ENCODE results near the gene APOBEC3B. TPM values are rescaled to one million over a fixed set of nuclear protein-coding genes. Genes with fewer than 3 reads are reported as not detected.
"Not testable (repeated sequence)": the region's sequence is repeated elsewhere in the genome, so short reads cannot be mapped to it uniquely, and the experiment has no call there.

The APOBEC3B gene
- total RNA-seq, 4 donors from 2014 or later: 1.7 to 5.1 (median 2.9) TPM; not detected in 1

DNA sequence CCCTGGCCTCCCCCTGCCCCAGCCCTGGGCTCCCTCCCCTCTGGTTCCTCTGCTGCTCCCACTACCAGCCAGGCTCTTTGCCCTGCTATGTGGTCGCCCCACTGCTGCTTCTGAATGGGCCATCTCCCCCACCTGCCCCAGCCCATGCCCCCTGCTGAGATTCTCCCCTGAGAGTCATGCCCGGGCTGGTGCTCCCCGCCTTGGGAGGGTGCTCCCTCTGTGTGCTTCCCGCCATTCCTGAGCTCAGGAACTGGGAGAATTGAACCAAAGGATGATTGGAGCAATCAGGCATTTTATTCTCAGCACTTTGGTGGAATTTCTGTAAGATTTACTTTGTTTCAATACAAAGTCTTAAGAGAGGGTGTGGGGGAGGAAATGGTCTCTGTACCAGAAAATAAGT is 45.6 kb downstream of the APOBEC3B start:
- no peak overlapping the region for H3K27ac ChIP-seq
- no peak for TF ChIP-seq POLR2A (IDR thresholded peaks at IDR 0.05)
- TF ChIP-seq, protein P1, sequence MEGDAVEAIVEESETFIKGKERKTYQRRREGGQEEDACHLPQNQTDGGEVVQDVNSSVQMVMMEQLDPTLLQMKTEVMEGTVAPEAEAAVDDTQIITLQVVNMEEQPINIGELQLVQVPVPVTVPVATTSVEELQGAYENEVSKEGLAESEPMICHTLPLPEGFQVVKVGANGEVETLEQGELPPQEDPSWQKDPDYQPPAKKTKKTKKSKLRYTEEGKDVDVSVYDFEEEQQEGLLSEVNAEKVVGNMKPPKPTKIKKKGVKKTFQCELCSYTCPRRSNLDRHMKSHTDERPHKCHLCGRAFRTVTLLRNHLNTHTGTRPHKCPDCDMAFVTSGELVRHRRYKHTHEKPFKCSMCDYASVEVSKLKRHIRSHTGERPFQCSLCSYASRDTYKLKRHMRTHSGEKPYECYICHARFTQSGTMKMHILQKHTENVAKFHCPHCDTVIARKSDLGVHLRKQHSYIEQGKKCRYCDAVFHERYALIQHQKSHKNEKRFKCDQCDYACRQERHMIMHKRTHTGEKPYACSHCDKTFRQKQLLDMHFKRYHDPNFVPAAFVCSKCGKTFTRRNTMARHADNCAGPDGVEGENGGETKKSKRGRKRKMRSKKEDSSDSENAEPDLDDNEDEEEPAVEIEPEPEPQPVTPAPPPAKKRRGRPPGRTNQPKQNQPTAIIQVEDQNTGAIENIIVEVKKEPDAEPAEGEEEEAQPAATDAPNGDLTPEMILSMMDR (IDR thresholded peaks at IDR 0.05): no peak
- 66 to 77% methylated on average over 4 of the region's 4 CpGs for WGBS, 2 donors
- H3K36me3 ChIP-seq: no peaks in the 10 kb centered on the region
- no peak for DNase-seq
- H3K27me3 ChIP-seq: no peaks in the 10 kb centered on the region
- intact Hi-C loops (cut with DNase I): no loop called here
- H3K4me1 ChIP-seq: no peaks in the 10 kb centered on the region
- H3K9me3 ChIP-seq: no peaks in the 10 kb centered on the region
- no peak overlapping the region for H3K4me3 ChIP-seq (replicated peaks in 1 of 3)

DNA sequence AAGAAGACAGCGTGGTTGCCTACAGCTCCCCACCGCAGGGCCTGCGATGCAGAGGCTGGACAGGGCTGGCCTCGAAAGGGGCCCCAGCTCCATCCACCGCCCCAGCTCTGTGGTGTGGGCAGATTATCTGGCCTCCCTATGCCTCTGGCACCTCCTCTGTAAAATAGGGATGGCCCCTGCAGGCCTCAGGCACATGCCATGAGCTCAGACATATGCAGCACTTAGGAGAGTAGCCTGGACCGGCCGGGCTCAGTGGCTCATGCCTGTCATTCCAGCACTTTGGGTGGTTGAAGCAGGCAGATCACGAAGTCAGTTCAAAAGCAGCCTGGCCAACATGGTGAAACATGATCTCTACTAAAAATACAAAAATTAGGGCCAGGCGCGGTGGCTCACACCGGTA is 46.1 kb downstream of the APOBEC3B start:
- Histone ChIP-seq H3K4me3 (replicated peaks in 1 of 3) (no peak overlapping the region), H3K27me3 (no peaks in the 10 kb centered on the region), H3K4me1 (no peaks in the 10 kb centered on the region), H3K9me3 (no peaks in the 10 kb centered on the region), H3K36me3 (no peaks in the 10 kb centered on the region), H3K27ac (no peak overlapping the region)
- no peak for DNase-seq
- intact Hi-C loops (cut with DNase I): no loop called here
- no peak for TF ChIP-seq POLR2A (IDR thresholded peaks at IDR 0.05)
- TF ChIP-seq, protein P1 (IDR thresholded peaks at IDR 0.05): no peak
- WGBS, 2 donors: 85 to 96% methylated on average over 11 of the region's 11 CpGs

DNA sequence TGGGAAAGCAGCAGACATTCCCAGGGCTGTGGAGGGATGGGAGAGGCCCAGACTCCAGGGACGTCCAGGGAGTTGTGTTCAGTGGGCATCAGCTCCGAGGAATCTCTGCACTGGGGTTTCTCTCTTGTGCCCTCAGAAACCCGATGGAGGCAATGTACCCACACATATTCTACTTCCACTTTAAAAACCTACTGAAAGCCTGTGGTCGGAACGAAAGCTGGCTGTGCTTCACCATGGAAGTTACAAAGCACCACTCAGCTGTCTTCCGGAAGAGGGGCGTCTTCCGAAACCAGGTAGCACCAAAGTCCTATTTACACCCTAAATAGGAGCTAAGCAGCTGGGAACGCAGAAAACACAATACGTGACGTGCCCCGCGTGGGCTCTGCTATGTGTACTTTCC is 47.1 kb downstream of the APOBEC3B start:
- intact Hi-C loops (cut with DNase I): no loop called here
- H3K27ac ChIP-seq: no peak overlapping the region
- TF ChIP-seq, protein P1 (IDR thresholded peaks at IDR 0.05): no peak
- no peak for TF ChIP-seq POLR2A (IDR thresholded peaks at IDR 0.05)
- no peaks in the 10 kb centered on the region for H3K9me3 ChIP-seq
- H3K4me1 ChIP-seq: no peaks in the 10 kb centered on the region
- DNase-seq: no peak
- no peaks in the 10 kb centered on the region for H3K36me3 ChIP-seq
- no peak overlapping the region for H3K4me3 ChIP-seq (replicated peaks in 1 of 3)
- 87 to 93% methylated on average over 13 of the region's 13 CpGs for WGBS, 2 donors
- no peaks in the 10 kb centered on the region for H3K27me3 ChIP-seq

DNA sequence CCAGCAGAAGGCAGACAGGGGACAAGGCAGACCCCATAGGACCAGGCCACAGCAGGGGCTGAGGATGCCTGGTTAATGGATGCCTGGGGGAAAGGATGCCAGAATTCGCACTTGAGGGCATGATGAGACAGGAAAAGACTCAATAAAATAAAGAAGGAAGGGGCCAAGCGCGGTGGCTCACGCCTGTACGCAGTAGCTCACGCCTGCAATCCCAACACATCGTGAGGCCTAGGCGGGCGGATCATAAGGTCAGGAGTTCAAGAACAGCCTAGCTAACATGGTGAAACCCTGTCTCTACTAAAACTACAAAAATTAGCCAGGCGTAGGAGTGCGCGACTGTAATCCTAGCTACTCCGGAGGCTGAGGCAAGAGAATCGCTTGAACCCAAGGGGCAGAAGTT is 48.6 kb downstream of the APOBEC3B start:
- intact Hi-C loops (cut with DNase I): no loop called here
- 89 to 91% methylated on average over 14 of the region's 14 CpGs for WGBS, 2 donors
- Histone ChIP-seq H3K4me1 (no peaks in the 10 kb centered on the region), H3K27ac (no peak overlapping the region), H3K4me3 (replicated peaks in 1 of 3) (no peak overlapping the region), H3K36me3 (no peaks in the 10 kb centered on the region), H3K27me3 (no peaks in the 10 kb centered on the region), H3K9me3 (no peaks in the 10 kb centered on the region)
- no peak for TF ChIP-seq POLR2A (IDR thresholded peaks at IDR 0.05)
- TF ChIP-seq, protein P1 (IDR thresholded peaks at IDR 0.05): no peak
- no peak for DNase-seq

DNA sequence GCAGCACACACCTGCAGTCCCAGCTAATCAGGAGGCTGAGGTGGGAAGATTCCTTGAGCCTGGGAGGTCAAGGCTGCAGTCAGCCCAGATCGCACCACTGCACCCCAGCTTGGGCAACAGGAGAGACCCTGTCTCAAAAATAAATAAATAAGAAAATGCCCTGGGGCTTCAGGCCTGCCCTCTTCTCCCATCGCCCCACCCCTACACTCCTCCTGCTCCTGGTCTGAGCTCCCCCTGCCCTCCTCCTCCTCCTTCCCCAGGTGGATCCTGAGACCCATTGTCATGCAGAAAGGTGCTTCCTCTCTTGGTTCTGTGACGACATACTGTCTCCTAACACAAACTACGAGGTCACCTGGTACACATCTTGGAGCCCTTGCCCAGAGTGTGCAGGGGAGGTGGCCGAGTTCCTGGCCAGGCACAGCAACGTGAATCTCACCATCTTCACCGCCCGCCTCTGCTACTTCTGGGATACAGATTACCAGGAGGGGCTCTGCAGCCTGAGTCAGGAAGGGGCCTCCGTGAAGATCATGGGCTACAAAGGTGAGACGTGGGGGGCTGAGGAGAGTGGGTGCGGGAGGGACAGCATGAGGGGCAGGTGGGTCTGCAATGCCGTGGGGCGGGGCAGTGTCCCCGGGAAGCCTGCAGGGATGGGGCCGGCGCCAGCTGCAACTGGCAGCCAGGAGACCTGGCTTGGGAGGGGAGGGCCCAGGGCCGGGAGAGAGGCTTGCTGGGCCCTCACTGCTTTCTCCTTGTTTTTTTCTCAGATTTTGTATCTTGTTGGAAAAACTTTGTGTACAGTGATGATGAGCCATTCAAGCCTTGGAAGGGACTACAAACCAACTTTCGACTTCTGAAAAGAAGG is 49.5 kb downstream of the APOBEC3B start:
- DNase-seq; H3K9me3 ChIP-seq; H3K27ac ChIP-seq; H3K4me3 ChIP-seq (replicated peaks in 1 of 3); H3K36me3 ChIP-seq; intact Hi-C loops (cut with DNase I); H3K4me1 ChIP-seq; H3K27me3 ChIP-seq: not testable (repeated sequence)
- WGBS, 2 donors: 71 to 81% methylated on average over 5 to 15 of the region's 18 CpGs

DNA sequence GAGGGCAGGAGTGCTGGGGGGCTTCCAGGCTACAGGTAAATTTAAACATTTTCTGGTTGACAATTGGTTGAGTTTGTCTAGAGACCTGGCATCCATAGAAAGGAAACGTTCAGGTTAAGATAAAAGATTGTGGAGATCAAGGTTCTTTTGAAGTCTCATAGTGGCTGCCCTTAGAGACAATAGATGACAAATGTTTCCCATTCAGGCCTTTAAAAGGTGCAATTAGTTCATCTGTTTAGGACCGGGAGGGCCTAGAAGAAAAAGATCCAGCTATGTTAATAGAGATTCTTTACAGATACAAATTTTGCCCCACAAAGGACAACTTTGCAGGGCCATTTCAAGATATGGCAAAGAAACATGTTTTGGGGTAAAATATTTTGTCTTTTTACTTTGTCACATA is 54.9 kb downstream of the APOBEC3B start:
- WGBS, 2 donors: 51 to 53% methylated on average over 2 of the region's 2 CpGs
- H3K36me3 ChIP-seq; H3K27me3 ChIP-seq; H3K27ac ChIP-seq; intact Hi-C loops (cut with DNase I); H3K4me3 ChIP-seq (replicated peaks in 1 of 3); DNase-seq; H3K9me3 ChIP-seq: not testable (repeated sequence)
- peaks cover 10% of the 10 kb centered on the region in 2 donors for H3K4me1 ChIP-seq

Measured in thyroid gland (tissue), 4 donors.